HAP-1 (cell line): Measurements from ENCODE around the gene INAFM1.
A peak's percentile ranks its signal among the peaks of the same experiment; 100 is the strongest.

Experiments used
- DNase-seq, 2 experiments: peaks; one replicate each; pipeline ENCODE4 v3.0.0-alpha.2; 2016 to 2020; ENCODE audit warnings: low spot score in 2 of 2
- H3K27me3 ChIP-seq: fragments of 250-450 bp; sonication (Bioruptor Pico); 2 replicates; pipeline ENCODE4 v1.5.1; 2020; ENCODE audit warnings: low read depth, mild to moderate bottlenecking, moderate library complexity
- H3K36me3 ChIP-seq: fragments of 250-450 bp; sonication (Bioruptor Pico); replicated peaks from 2 replicates; pipeline ENCODE4 v1.5.1; 2020; ENCODE audit warnings: mild to moderate bottlenecking
- H3K4me1 ChIP-seq: fragments of 250-450 bp; sonication (Bioruptor Pico); 2 replicates; pipeline ENCODE4 v1.5.1; 2020; ENCODE audit warnings: mild to moderate bottlenecking
- H3K4me3 ChIP-seq: fragments of 250-450 bp; sonication (Bioruptor Pico); 2 replicates; pipeline ENCODE4 v1.5.1; 2020; ENCODE audit warnings: mild to moderate bottlenecking, moderate library complexity
- H3K9me3 ChIP-seq: fragments of 250-450 bp; sonication (Bioruptor Pico); 2 replicates; pipeline ENCODE4 v1.5.1; 2020; ENCODE audit warnings: mild to moderate bottlenecking, moderate library complexity
- in situ Hi-C: fragments of 300-500 bp; cut with MboI; formaldehyde crosslinking; loops from 3 replicates; pipeline ENCODE4 v1.14.3; 2020; ENCODE audit warnings: low sequenced_read_pairs, inconsistent platforms, mixed read lengths

The INAFM1 gene

DNA sequence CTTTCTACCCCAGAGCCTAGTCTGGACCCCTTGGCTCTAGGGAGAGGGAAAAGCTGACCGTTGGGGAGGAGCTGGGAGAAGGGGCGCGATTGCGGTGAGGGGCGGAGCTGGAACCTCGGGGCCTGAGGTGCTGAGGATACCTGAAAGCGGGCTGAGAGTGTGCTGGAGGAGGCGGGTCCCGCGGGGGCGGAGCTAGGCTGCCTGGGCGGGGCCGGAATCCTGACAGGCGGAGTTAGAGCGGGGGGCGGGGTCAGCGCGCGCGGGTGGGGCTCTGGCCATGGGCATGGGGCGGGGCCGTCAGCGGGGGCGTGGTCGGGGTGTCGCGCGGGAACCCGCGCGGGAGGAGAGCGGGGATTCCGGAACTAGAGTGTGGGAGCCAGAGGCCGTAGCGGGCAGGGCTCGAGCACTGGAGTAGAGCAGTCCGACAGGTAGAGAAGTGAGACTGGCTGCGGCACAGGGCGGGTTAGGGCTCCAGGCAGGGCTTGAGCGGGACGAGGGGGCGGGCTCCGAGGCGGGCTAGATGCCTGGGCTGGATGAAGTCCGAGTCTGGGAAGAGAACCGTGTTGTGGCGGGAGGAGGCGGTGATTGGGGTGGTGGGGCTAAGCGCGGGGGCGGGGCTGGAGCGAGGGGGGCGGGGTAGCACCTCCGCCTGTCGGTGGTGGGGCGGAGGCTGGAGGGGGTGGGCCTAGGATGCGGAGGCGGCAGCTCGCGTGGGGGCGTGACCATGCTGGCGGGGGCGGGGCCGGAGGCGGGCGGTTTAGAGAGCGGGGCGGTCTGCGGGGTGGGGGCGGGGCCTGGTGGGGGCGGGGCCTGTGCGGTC, at the start of gene INAFM1:
Gene INAFM1 (plus strand): TSS at position 815 of the 820 bp plus-strand sequence. CDS start 35 bp downstream, outside the sequence.
- H3K4me1 ChIP-seq: peaks cover 19% of the 10 kb centered on the region
- H3K36me3 ChIP-seq: peaks cover 10% of the 10 kb centered on the region
- H3K27me3 ChIP-seq: no peaks in the 10 kb centered on the region
- peak within 1 kb of the TSS; percentile 65 for H3K4me3 ChIP-seq
- in situ Hi-C loops: no loop called here
- DNase-seq: peak; percentile 85 to 99
- H3K9me3 ChIP-seq: no peaks in the 10 kb centered on the region

DNA sequence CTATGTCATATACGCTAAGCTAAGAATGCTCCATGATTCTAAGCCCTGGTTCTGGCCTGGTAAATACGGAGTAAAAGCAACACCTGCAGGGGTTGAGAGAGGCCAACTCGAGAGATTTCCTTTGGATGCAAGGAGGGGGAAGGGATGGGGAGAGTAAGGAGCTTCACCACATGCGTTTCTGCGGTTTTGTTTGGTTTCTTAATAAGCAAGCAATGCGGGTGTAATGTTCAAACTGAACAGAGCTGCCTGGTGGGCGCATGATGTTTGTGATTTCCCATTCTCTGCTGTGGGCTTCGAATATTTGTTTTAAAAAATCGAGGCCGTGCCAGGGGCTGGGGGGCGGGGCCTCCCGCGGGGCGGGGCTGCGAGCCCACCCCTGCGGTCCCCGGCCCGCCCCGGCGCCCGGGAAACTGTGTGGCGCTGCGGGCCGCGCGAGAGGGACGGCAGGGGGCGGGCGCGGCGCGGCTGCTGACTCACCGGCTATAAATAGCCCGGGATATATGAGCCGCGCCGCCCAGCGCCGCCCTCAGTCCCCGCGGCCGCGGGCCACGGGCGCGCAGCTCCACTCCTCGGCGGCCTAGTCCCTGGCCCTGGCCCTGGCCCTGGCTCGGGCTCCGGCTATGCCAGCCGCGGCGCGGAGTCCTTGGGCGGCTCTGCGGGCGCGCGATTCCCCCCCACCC, 48.8 kb upstream of the INAFM1 start:
- in situ Hi-C loops: no loop called here
- peaks cover 5% of the 10 kb centered on the region for H3K36me3 ChIP-seq
- H3K27me3 ChIP-seq: no peaks in the 10 kb centered on the region
- peaks cover 25% of the 10 kb centered on the region for H3K4me1 ChIP-seq
- H3K9me3 ChIP-seq: no peaks in the 10 kb centered on the region; the same call in 1 of the 2 replicates
- H3K4me3 ChIP-seq: peak overlapping the region; percentile 83
- peak; percentile 82 to 90 for DNase-seq

DNA sequence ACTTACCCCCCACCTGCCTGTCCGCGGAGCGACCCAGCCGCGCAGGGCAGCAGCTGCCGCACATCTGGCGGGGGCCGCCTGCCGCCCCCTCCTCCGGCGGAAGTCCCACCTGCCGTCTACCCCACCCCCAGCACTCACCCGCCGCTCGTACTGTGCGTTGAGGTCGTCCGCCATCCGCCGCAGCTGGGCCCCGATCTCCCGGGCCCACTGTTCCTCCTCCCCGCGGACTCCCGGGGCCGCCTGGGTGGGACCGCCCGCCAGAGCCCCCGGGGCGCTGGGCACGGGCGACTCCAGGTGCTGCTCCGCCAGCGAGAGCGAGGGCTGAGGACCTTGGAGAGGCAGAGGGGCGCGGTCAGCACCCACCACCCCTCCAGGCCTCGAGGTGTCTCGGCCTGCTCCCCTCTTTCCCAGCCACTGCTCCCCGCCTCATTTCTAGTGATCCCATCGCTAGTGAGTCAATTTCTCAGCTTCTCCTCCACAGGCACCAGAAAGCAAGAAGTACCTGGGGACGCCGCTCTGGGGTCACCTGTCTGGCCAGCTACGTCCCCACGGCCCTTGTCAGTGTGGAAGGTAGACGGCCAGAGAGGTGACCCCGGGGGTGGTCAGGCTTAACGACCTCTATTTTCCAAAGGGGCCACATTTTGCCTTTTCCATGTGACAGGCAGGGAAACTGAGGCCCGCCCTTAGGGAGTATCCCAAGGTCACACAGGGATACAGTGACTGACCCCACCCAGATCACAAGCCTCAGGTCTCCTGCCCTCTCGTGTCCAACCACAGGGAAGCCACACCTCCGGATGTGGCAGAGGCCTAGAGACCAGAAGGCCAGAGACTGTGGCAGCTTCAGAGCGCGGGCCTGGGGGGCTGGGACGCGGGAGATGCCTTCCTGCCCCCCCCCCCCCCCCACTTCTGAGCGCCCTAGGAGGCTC, 48.0 kb upstream of the INAFM1 start:
- Histone ChIP-seq H3K4me1 (peaks cover 29% of the 10 kb centered on the region), H3K27me3 (no peaks in the 10 kb centered on the region), H3K4me3 (peak overlapping the region; percentile 83), H3K36me3 (peaks cover 5% of the 10 kb centered on the region), H3K9me3 (no peaks in the 10 kb centered on the region; the same call in 1 of the 2 replicates)
- peak in 1 of 2 experiments; percentile 80 for DNase-seq
- in situ Hi-C loops: no loop called here

DNA sequence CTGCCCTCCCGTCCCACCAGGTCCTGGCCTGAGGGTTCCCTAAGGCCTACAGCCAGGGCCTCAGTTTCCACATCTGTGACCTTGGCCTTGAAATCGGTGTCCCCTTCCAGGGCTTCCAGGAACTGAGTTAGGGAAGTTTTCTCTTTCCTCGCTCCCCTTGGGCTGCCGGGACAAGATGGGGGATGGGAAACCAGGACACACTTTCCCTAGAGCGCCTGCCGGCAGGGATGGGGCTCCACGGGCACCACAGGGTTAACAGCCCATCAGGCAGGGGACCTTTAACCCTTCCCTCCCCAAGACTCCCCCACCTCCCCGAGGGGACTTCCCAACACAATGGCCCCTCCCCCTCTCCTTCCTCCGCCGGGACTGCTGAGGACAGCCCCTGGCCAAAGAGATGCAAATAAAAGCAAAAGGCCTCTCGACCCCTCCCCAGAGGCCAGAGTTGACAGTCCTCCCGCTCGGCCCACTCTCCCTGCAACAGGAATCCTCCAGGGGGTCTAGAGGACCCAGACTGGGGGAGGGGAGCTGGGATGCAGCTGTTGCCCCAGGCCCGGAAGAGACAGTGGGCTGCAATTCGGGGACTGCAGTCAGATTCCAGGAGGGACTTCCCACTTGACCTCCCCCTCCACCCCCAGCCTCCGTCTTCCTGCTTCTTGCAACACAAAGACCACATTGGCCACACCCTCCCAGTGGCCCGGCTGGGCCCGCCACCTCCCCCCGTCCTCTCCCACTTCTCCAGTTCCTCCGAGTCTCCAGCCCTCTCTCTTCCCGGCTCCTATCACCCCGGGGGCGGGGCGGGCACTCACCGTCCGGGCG, 47.1 kb upstream of the INAFM1 start:
- H3K27me3 ChIP-seq: no peaks in the 10 kb centered on the region
- DNase-seq: peak; percentile 96 to 98
- H3K4me1 ChIP-seq: peaks cover 30% of the 10 kb centered on the region

DNA sequence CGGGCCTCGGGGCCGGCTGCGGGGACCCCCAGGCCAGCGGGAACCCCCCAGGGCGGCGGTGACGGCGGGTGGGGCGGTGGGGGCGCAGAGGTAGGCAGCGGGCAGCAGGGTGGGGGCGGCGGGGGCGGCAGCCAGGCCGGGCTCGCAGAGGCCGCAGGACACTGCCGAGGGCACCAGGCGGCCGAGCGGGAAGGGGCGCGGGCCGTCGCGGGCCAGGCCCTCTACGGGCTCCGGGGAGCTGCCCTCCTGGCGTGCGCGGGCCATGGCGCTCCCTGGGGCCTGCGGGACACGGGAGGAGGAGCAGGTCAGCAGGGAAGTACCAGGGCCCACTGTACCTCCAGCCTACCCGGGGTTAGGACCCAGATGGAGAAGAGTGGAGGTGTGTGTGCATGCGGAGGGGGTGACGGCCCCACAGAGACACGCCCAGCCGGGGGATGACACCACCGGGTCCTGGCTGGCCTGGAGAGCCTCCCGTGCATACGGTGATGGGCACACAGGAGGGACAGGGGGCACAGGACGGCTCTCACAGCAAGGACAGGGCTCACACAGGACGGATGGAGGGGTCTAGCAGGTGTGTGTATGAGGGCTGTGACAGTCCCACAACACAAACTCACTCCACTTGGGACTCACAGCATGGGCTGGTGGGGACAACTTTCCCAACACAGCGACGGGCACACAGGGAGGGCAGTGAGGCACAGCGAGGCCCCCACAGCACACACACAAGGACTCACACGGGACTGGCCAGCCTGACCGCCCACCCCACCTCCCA, 46.3 kb upstream of the INAFM1 start:
- no peaks in the 10 kb centered on the region for H3K27me3 ChIP-seq
- in situ Hi-C loops: no loop called here
- peaks cover 5% of the 10 kb centered on the region for H3K36me3 ChIP-seq
- no peaks in the 10 kb centered on the region; the same call in 1 of the 2 replicates for H3K9me3 ChIP-seq
- DNase-seq: peak in 1 of 2 experiments; percentile 73
- H3K4me1 ChIP-seq: peaks cover 30% of the 10 kb centered on the region
- H3K4me3 ChIP-seq: peak overlapping the region; percentile 83

More for the DNA sequence above, 47.1 kb upstream of the INAFM1 start:
- no peaks in the 10 kb centered on the region; the same call in 1 of the 2 replicates for H3K9me3 ChIP-seq
- H3K36me3 ChIP-seq: peaks cover 5% of the 10 kb centered on the region
- in situ Hi-C loops: no loop called here
- H3K4me3 ChIP-seq: peak overlapping the region; percentile 83

DNA sequence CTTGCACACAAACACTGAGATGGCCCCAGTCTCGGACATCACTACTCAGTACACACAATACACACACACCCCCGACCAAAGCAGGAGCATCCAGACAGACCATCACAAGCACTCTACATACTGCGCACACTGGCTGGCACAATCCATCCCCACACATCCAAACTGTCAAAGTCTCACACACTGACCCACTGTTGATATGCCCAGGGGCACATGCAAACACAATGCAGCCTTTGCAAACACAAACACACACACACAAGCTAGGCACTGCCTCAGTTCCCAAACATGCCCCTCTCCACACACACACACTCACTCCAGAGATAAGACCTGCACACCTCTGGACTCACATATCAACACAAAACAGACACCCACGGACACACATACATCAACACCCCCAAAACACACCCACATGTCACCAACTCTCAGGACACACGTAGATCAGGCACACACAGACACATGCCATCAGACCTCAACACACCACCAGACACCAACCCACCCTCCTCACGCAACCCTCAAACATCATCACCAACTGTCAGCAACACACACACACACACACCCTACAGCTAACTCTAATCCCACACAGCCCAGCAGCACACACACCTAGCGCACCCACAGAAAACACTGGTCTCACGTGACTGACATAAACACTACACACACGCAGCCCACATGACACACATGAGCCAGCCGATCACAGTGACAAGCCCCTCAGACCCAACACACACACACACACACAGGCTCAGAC, 45.6 kb upstream of the INAFM1 start:
- no peaks in the 10 kb centered on the region; the same call in 1 of the 2 replicates for H3K9me3 ChIP-seq
- in situ Hi-C loops: no loop called here
- H3K27me3 ChIP-seq: no peaks in the 10 kb centered on the region
- H3K36me3 ChIP-seq: peaks cover 5% of the 10 kb centered on the region
- peaks cover 30% of the 10 kb centered on the region for H3K4me1 ChIP-seq
- DNase-seq: peak in 1 of 2 experiments; percentile 47
- H3K4me3 ChIP-seq: peak overlapping the region; percentile 83

DNA sequence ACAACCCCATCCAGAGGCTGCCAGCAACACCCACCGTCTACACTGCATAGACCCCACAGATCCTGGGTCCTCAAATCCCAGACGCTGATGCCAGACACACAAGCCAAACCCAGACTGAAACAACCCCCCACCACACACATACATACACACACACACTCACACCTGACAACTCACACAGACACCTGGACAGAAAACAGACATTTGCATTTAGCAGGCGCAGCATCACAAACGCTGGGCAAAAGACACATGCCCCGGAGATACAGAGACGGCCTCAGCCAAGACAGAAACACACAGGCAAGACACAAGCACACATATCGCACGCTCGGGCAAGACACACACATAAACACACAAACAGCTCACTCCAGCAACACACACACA, 45.0 kb upstream of the INAFM1 start:
- Histone ChIP-seq H3K36me3 (peaks cover 5% of the 10 kb centered on the region), H3K27me3 (no peaks in the 10 kb centered on the region), H3K4me1 (peaks cover 30% of the 10 kb centered on the region), H3K4me3 (peak overlapping the region; percentile 83), H3K9me3 (no peaks in the 10 kb centered on the region; the same call in 1 of the 2 replicates)
- peak in 1 of 2 experiments; percentile 42 for DNase-seq
- in situ Hi-C loops: no loop called here

DNA sequence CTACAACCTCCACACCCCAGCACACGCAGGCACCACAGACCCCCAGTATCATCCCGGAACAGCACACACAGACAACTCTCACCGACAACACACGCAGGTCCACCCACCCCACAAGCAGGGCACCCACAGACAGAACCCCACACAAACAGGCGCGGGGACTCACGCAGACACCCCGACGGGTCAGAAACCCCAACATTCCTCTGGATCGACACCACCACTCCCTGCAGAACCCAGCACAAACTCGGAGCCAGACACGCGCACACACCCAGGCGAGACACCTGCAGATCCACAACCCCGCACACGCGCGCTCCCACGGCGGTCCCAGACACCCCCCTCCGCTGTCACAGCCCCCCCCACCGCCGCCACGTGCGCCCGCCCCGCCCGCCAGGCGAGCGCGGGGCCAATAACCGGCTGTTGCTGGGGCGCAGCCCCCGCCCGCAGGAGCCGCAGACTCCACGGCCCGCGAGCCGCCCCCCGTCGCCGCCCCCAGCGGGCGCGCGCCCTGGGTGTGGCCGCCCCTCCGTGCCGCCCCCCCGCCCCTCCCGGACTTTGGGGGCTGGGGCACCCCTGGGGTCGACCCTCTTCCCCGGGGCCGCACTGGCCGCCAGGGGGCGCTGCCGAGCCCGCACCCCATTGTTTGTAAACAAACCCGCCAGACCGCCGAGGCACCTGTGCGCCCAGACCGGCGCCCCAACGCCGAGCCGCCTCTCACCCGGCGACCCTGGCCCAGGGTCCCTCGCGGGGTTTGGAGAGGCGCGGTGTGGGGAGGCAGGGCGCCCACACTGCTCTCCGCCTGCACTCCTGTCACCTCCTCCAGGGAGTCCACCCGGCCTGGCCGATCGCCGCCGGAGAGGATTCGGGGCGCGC, 44.4 kb upstream of the INAFM1 start:
- DNase-seq: peak in 1 of 2 experiments; percentile 79
- Histone ChIP-seq H3K9me3 (no peaks in the 10 kb centered on the region), H3K36me3 (peaks cover 5% of the 10 kb centered on the region), H3K27me3 (no peaks in the 10 kb centered on the region), H3K4me3 (peak overlapping the region; percentile 83), H3K4me1 (peaks cover 30% of the 10 kb centered on the region)
- in situ Hi-C loops: no loop called here

DNA sequence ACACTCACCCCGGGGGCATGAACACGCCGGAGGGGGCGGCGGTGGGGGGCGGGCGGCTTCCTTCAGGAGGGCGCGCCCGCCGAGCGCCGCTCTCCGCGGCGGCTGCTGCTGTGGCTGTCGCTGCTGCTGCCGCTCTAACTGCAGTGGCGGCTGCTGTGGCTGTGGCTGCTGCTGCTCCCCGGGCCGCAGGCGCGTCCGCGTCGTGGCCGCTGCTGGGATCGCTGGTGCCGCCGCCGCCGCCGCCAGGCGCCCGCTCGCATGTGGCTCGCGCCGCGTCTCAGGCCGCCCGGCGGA, 43.8 kb upstream of the INAFM1 start, which contains the start of gene BBC3:
Gene BBC3 (minus strand): TSS at position 279 of the 294 bp plus-strand sequence. CDS start 2,768 bp downstream, outside the sequence.
- no peak for DNase-seq
- peak within 1 kb of the TSS; percentile 83 for H3K4me3 ChIP-seq
- no peaks in the 10 kb centered on the region for H3K36me3 ChIP-seq
- in situ Hi-C loops: no loop called here
- H3K27me3 ChIP-seq: no peaks in the 10 kb centered on the region
- no peaks in the 10 kb centered on the region for H3K9me3 ChIP-seq
- H3K4me1 ChIP-seq: peaks cover 26% of the 10 kb centered on the region

DNA sequence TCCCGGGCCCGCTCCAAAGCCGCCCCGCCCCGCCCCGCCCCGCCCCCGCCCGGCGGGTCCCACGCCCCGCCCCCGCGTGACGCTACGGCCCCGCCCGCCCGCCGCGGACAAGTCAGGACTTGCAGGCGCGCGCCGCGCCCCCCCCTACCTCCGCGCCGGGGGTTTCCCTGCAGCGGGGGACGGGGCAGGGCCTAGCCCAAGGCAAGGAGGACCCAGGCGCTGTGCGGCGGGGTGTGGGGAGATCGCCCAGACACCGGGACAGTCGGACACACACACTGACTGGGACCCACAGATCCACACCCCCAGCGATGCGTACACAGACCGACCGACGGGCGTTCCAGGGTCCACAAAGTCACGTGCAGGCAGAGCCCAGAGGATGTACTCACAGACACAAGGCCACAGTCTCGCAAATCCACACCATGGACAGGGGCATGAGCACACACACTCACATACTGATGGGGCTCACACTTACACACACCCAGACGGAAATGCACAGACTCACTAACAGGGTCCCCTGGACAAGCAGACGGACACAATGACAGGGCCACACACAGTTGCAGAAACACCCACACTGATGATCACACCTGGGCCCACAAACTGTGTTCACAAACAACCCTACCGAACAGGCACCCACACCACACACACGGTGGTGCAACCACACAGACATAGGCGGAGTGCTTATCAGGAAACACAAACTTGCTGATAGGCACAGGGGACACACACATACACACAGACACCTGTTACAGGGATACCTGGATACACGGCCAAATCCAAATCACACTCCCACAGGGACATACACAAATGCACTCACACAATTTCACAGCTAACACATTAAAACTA, 43.2 kb upstream of the INAFM1 start:
- peaks cover 23% of the 10 kb centered on the region for H3K4me1 ChIP-seq

More for the DNA sequence above, 43.2 kb upstream of the INAFM1 start:
- Histone ChIP-seq H3K4me3 (peak overlapping the region; percentile 23), H3K36me3 (no peaks in the 10 kb centered on the region), H3K27me3 (no peaks in the 10 kb centered on the region), H3K9me3 (no peaks in the 10 kb centered on the region)
- in situ Hi-C loops: no loop called here
- DNase-seq: peak; percentile 67 to 94
